AG10803 (cell line): ENCODE results near the gene PAPSS2.

Experiments
- DNase-seq: peaks from one replicate; pipeline ENCODE4 v3.0.0; 2010; ENCODE audit warnings: low read depth
- H3K4me3 ChIP-seq: 2 replicates; pipeline ENCODE4 v1.5.1; 2011; ENCODE audit warnings: mild to moderate bottlenecking, low read length, control low read depth
- TF ChIP-seq, protein P1 (sequence below): conservative IDR thresholded peaks from 2 replicates; pipeline ENCODE4 v1.5.1; 2011; ENCODE audit warnings: mild to moderate bottlenecking, low read length, control low read depth, inconsistent platforms

Gene PAPSS2

DNA sequence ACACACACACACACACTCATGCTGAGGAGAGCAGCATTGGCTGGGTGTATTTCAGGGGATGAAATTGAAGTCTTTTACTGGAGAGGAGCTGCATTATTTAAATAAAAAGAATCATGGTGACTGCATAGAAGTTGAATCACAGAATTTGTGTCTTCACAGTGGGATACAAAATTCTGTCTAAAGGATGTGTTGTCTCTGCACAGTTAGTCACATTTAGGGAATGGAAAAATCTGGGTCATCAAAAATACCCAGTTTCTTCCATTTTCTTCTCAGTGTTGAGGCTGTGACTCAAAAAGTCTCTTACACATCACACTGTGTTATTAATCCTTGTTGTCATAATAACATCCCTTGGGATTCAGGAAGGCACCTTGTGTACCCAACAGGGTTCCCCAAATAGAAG is 10.9 kb downstream of the PAPSS2 start:
- TF ChIP-seq, protein P1, sequence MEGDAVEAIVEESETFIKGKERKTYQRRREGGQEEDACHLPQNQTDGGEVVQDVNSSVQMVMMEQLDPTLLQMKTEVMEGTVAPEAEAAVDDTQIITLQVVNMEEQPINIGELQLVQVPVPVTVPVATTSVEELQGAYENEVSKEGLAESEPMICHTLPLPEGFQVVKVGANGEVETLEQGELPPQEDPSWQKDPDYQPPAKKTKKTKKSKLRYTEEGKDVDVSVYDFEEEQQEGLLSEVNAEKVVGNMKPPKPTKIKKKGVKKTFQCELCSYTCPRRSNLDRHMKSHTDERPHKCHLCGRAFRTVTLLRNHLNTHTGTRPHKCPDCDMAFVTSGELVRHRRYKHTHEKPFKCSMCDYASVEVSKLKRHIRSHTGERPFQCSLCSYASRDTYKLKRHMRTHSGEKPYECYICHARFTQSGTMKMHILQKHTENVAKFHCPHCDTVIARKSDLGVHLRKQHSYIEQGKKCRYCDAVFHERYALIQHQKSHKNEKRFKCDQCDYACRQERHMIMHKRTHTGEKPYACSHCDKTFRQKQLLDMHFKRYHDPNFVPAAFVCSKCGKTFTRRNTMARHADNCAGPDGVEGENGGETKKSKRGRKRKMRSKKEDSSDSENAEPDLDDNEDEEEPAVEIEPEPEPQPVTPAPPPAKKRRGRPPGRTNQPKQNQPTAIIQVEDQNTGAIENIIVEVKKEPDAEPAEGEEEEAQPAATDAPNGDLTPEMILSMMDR: no peak
- DNase-seq: no peak

DNA sequence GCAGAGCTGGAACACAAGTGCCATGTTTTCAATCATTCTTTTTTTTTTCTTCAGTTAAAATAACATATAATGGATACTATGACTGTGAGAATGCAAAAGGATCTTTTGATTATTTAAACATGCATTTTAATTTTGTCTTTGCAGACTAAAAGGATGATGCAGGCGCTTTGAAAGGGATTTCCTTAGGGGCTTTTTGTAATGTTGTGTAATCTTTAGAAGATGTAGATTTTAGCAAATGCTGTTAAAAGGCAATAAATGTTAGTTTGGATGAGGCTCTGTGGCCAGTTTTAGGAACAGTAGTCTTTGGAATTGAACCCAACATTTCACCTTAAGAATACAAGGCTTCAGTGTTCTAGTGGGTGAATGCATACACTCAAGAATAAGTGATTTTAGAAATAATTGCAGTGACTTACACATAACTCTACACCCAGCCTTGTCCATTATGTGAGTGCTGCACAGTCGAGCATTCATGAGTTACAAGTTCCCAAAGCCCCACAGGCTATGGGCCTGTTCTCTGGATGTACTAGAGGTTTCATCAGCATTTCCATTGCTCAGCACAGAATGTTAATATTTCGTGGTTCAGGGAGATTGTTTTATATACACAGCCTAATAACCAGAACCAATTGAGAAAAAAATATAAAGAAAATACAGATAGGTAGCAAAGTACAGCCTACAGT is 11.6 kb downstream of the PAPSS2 start:
- no peak overlapping the region for H3K4me3 ChIP-seq
- TF ChIP-seq, protein P1: no peak
- no peak for DNase-seq

More for the DNA sequence above, 10.9 kb downstream of the PAPSS2 start:
- no peak overlapping the region for H3K4me3 ChIP-seq

DNA sequence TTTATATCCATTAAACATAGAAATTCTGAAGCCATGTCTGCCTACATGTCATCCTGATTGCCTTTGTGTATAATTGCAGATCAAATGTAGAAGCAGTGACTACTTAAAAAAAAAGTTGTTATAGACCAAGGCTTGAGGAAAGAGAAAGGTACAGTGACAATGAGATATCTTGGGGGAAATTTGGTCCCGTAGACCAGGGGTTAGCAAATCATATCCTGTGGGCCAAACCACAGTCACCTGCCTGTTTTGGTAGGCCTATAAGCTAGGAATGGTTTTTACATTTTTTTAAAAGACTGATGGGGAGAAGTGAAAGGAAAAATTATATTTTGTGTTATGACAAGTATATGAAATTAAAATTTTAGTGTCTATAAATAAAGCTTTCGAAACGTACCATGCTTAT is 12.9 kb downstream of the PAPSS2 start:
- no peak for DNase-seq
- TF ChIP-seq, protein P1: no peak
- no peak overlapping the region for H3K4me3 ChIP-seq

DNA sequence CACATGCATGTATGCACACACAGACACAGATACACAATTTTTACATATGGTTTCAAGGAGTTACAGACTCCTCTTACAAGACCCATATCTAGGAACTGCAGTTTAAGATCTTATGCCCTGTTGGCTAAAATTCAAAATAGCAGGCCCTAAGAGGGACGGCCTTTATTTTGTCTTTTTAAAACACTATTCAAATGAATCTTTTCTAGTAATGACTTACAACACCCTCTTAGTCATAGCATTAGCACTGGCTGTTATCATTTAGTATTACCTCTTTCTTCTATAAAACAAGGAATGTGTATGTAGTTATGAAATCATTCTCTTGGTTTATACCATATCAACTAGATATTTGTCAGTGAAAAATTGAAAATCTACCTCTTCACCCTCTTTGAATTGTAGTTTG is 15.3 kb downstream of the PAPSS2 start:
- DNase-seq: peak; percentile 25
- no peak overlapping the region for H3K4me3 ChIP-seq
- TF ChIP-seq, protein P1: no peak

DNA sequence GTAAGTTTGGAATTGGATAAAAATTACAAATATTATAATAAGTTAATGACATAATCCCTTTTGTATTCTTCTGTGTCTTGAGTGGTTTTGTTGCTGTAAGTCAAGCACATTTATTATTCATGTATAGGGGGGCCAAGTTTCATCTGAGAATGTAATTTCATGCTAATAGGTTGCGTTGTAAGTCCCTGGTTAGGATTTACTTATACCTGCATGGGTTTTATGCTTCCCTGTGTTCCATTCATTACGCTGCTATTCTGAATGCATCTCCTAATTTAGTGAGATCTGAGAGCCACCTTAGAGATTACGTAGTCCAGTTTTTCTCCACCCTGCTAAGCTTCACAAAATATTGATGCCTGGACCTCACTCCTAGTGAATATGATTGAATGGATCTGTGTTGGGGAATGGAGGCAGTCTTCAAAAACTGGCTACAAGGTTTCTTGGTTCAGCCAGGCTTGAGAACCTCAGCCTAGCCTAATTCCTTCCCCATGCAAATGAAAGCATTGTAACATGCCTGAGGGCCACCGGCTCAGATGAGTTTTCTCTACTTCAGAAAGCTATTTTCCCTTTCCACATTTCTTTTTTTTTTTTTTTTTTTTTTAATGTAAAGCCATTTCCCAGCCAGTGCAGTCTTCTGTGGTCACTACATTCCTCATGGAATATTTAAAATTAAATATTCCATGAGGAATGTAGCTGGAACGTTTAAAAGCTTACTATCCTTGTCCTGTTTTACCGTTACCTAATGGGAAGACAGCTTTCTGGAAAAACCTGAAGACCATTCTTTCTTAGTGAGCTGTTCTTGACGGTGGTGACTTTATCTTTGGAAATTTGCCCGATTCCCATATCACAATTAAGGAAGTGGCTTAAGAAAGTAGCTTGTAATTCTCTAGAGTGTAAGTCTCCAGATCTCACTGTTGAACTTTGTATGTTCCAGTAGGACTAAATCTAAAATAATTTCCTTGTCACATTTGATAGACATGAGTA is 16.0 kb downstream of the PAPSS2 start:
- DNase-seq: peak; percentile 74
- TF ChIP-seq, protein P1: no peak
- H3K4me3 ChIP-seq: no peak overlapping the region

DNA sequence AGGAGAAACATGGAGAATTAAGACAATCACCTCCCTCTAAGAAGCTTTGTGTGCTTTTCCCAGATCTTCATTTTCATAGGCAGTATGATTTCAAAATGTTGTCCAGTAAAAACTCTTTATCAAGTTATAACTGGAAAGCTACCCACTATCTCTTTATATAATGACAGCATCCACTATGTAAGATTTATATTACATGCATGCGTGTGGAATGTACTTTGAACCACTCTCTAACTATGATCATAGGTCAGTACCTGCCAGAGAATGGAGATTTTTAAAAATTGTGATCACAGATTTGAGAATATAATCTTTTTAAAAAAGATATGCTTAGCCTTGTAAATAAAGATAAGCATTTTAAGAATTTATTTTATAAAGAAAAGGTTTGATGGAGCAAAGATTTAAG is 17.9 kb downstream of the PAPSS2 start:
- no peak overlapping the region for H3K4me3 ChIP-seq
- TF ChIP-seq, protein P1: no peak

More for the DNA sequence above, 17.9 kb downstream of the PAPSS2 start:
- no peak for DNase-seq
